Natural killer cell (primary cell): ENCODE results near the gene ANKRD53. TPM values are rescaled to one million over a fixed set of nuclear protein-coding genes. Genes with fewer than 3 reads are reported as not detected.

ENCODE experiments used
- ATAC-seq, 3 donors: fragments of 150-1000 bp in 2 of 3; fragments of 200-7000 bp in 1 of 3; cut with Tn5 transposase; 1 replicate in 1 of 3; 2 replicates in 2 of 3; pipeline ENCODE4 v1.10.0; 2021; ENCODE audit warnings: mild to moderate bottlenecking in 2 of 3, moderate library complexity in 2 of 3
- DNase-seq, 2 donors: peaks; one replicate each; pipeline versions ENCODE4 v3.0.0 to v3.0.0-alpha.2; 2013 to 2021; ENCODE audit warnings: mixed read lengths in 1 of 2
- H3K27ac ChIP-seq: one replicate; pipeline ENCODE4 v1.5.1; 2013; ENCODE audit warnings: mild to moderate bottlenecking, low read length
- H3K27me3 ChIP-seq: one replicate; pipeline ENCODE4 v1.6.1; 2013; ENCODE audit warnings: low read length; ENCODE audit not compliant: control insufficient read depth, insufficient read depth
- H3K36me3 ChIP-seq: one replicate; pipeline ENCODE4 v1.6.1; 2013; ENCODE audit warnings: low read length; ENCODE audit not compliant: control insufficient read depth, insufficient read depth
- H3K4me1 ChIP-seq: one replicate; pipeline ENCODE4 v1.6.1; 2013; ENCODE audit warnings: low read length; ENCODE audit not compliant: control insufficient read depth, insufficient read depth
- H3K4me3 ChIP-seq: one replicate; pipeline ENCODE4 v1.5.1; 2013; ENCODE audit warnings: low read length
- H3K9me3 ChIP-seq: one replicate; pipeline ENCODE4 v1.6.1; 2013; ENCODE audit warnings: low read length; ENCODE audit not compliant: control insufficient read depth, insufficient read depth
- H3K27ac Mint-ChIP-seq, 2 donors: one replicate each; pipeline ENCODE4 v1.8.0; 2022; ENCODE audit warnings: mild to moderate bottlenecking in 2 of 2, mixed read lengths in 2 of 2, moderate library complexity in 1 of 2
- H3K27me3 Mint-ChIP-seq, 2 donors: one replicate each; pipeline ENCODE4 v1.8.0; 2022; ENCODE audit warnings: low read depth in 2 of 2, mixed read lengths in 2 of 2
- H3K36me3 Mint-ChIP-seq: one replicate; pipeline ENCODE4 v1.8.0; 2022; ENCODE audit warnings: mixed read lengths
- H3K4me1 Mint-ChIP-seq, 2 donors: one replicate each; pipeline ENCODE4 v1.8.0; 2022; ENCODE audit warnings: mixed read lengths in 2 of 2
- H3K4me3 Mint-ChIP-seq: one replicate; pipeline ENCODE4 v1.8.0; 2022; ENCODE audit warnings: mild to moderate bottlenecking, moderate library complexity, mixed read lengths
- H3K9me3 Mint-ChIP-seq, 2 donors: one replicate each; pipeline ENCODE4 v1.8.0; 2022; ENCODE audit warnings: mixed read lengths in 2 of 2
- WGBS: methylation state at CpG from one replicate; pipeline ENCODE4 v1.1.7; 2013; ENCODE audit warnings: missing lambda C conversion rate; ENCODE audit not compliant: insufficient coverage; 5-methylcytosine and 5-hydroxymethylcytosine counted together
- intact Hi-C: fragments of 100-400 bp; cut with micrococcal nuclease; formaldehyde crosslinking; loops from one replicate; pipeline ENCODE4 v1.14.2; 2022
- total RNA-seq, 4 donors: library from RNA; stranded (reverse); fragments of 120-200 nt in 1 of 4; gene quantifications; one replicate each; pipeline versions ENCODE4 v1.2.3 to v1.2.4, GENCODE V29; 2013 to 2022
- TF ChIP-seq, protein P1 (sequence below): fragments of 200-600 bp; IDR thresholded peaks from one replicate; pipeline ENCODE4 v1.8.0; 2022; ENCODE audit warnings: antibody characterized with exemption

The ANKRD53 gene
- total RNA-seq, 3 donors from 2014 or later (not counting 1 experiment from before 2014, with no cell fraction given): 2.2 to 3.1 (median 2.5) TPM

DNA sequence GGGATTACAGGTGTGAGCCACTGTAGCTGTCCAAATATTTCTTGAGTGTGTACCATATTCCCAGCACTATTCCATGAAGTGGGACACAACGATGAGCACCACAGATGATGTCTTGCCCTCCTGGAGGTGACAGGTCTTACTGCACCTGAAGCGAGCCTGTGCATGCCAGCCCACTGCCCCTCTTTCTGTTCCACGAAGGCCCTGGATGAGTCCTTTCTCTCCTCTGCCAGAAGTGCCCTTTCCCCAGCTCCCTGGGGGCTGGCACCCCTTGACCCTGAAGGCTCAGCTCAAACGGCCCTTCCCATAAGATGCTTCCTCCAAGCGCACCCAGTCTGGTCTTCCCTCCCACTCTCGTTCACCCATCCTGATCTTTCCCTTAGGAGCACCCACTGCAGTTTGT is 37.2 kb upstream of the ANKRD53 start:
- Histone ChIP-seq H3K4me1 (no peaks in the 10 kb centered on the region), H3K27ac (no peak overlapping the region), H3K36me3 (no peaks in the 10 kb centered on the region), H3K4me3 (no peak overlapping the region), H3K9me3 (no peaks in the 10 kb centered on the region), H3K27me3 (no peaks in the 10 kb centered on the region)
- Mint-ChIP-seq H3K27ac (no peak overlapping the region), H3K36me3 (no peaks in the 10 kb centered on the region), H3K4me1 (no peaks in the 10 kb centered on the region), H3K9me3 (no peaks in the 10 kb centered on the region), H3K4me3 (no peak overlapping the region), H3K27me3 (peaks cover 0 to 15% of the 10 kb centered on the region in 2 donors)
- DNase-seq: no peak
- TF ChIP-seq, protein P1, sequence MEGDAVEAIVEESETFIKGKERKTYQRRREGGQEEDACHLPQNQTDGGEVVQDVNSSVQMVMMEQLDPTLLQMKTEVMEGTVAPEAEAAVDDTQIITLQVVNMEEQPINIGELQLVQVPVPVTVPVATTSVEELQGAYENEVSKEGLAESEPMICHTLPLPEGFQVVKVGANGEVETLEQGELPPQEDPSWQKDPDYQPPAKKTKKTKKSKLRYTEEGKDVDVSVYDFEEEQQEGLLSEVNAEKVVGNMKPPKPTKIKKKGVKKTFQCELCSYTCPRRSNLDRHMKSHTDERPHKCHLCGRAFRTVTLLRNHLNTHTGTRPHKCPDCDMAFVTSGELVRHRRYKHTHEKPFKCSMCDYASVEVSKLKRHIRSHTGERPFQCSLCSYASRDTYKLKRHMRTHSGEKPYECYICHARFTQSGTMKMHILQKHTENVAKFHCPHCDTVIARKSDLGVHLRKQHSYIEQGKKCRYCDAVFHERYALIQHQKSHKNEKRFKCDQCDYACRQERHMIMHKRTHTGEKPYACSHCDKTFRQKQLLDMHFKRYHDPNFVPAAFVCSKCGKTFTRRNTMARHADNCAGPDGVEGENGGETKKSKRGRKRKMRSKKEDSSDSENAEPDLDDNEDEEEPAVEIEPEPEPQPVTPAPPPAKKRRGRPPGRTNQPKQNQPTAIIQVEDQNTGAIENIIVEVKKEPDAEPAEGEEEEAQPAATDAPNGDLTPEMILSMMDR: no peak
- WGBS: 82% methylated on average over 6 of the region's 6 CpGs
- ATAC-seq: no peak
- intact Hi-C loops: loop anchor here (10.0 kb wide), 1 partner anchor 636 kb away; the partner anchor contains the start of gene FAM136A

- no peak overlapping the region for H3K27ac Mint-ChIP-seq
- no peaks in the 10 kb centered on the region for H3K36me3 Mint-ChIP-seq
- no peak overlapping the region for H3K4me3 ChIP-seq
- ATAC-seq: no peak
- H3K4me1 Mint-ChIP-seq: no peaks in the 10 kb centered on the region
- H3K27me3 Mint-ChIP-seq: peaks cover 0 to 17% of the 10 kb centered on the region in 2 donors
- 71% methylated on average over 5 of the region's 5 CpGs for WGBS
- H3K9me3 ChIP-seq: no peaks in the 10 kb centered on the region
- TF ChIP-seq, protein P1: no peak
- H3K4me3 Mint-ChIP-seq: no peak overlapping the region
- H3K27ac ChIP-seq: no peak overlapping the region
- H3K27me3 ChIP-seq: peaks cover 3% of the 10 kb centered on the region
- H3K9me3 Mint-ChIP-seq: no peaks in the 10 kb centered on the region
- intact Hi-C loops: loop anchor here (10.0 kb wide), 1 partner anchor 637 kb away; the partner anchor contains the start of gene FAM136A
- no peak for DNase-seq
- no peaks in the 10 kb centered on the region for H3K4me1 ChIP-seq
- no peaks in the 10 kb centered on the region for H3K36me3 ChIP-seq
These were observed 36.7 kb upstream of the ANKRD53 start for GRCh38 chr2:70941701-70942100.

- no peaks in the 10 kb centered on the region for H3K9me3 Mint-ChIP-seq
- Histone ChIP-seq H3K9me3 (no peaks in the 10 kb centered on the region), H3K4me1 (no peaks in the 10 kb centered on the region), H3K27me3 (peaks cover 3% of the 10 kb centered on the region), H3K27ac (no peak overlapping the region), H3K4me3 (no peak overlapping the region), H3K36me3 (no peaks in the 10 kb centered on the region)
- intact Hi-C loops: loop anchor here (10.0 kb wide), 1 partner anchor 638 kb away; the partner anchor contains the start of gene FAM136A
- no peaks in the 10 kb centered on the region for H3K36me3 Mint-ChIP-seq
- TF ChIP-seq, protein P1: no peak
- no peak overlapping the region for H3K27ac Mint-ChIP-seq
- ATAC-seq (no peak), DNase-seq (no peak)
- H3K27me3 Mint-ChIP-seq: peaks cover 0 to 20% of the 10 kb centered on the region in 2 donors
- H3K4me3 Mint-ChIP-seq: no peak overlapping the region
- WGBS: 67% methylated on average over 4 of the region's 6 CpGs
- peaks cover 0 to 1% of the 10 kb centered on the region in 2 donors for H3K4me1 Mint-ChIP-seq
These were observed 35.8 kb upstream of the ANKRD53 start for GRCh38 chr2:70942396-70943204.
